Prostate gland (tissue), 2 donors: ENCODE measurements around the gene MSI1. TPM values are rescaled to one million over a fixed set of nuclear protein-coding genes. Genes with fewer than 3 reads are reported as not detected.

Experiments used
- DNase-seq: peaks from one replicate; pipeline ENCODE4 v3.0.0-alpha.2; 2019; ENCODE audit warnings: low spot score
- H3K27ac ChIP-seq, 2 donors: fragments of 200-600 bp; sonication (generic); 2 replicates each; pipeline ENCODE4 v1.5.1; 2017 to 2019
- H3K27me3 ChIP-seq: fragments of 200-600 bp; sonication (generic); replicated peaks from 2 replicates; pipeline ENCODE4 v1.5.1; 2019; ENCODE audit not compliant: insufficient read depth
- H3K36me3 ChIP-seq, 2 donors: fragments of 200-600 bp; sonication (generic); 1 replicate in 1 of 2; 2 replicates in 1 of 2; pipeline versions ENCODE4 v1.5.1 to v1.8.1; 2017 to 2019
- H3K4me1 ChIP-seq: fragments of 200-600 bp; sonication (generic); replicated peaks from 2 replicates; pipeline ENCODE4 v1.5.1; 2019
- H3K4me3 ChIP-seq, 2 donors: fragments of 200-600 bp; sonication (generic); 2 replicates each; pipeline ENCODE4 v1.5.1; 2017 to 2019
- H3K9me3 ChIP-seq: fragments of 200-600 bp; sonication (generic); 2 replicates; pipeline ENCODE4 v1.5.1; 2017
- POLR2A ChIP-seq: fragments of 450-650 bp; IDR thresholded peaks from one replicate; pipeline ENCODE4 v1.6.1; 2016; ENCODE audit warnings: antibody characterized with exemption, mild to moderate bottlenecking
- POLR2AphosphoS5 ChIP-seq: sonication (generic); formaldehyde crosslinking; IDR thresholded peaks from one replicate; pipeline ENCODE4 v1.6.1; 2017; ENCODE audit warnings: antibody characterized with exemption
- WGBS: methylation state at CpG from one replicate; pipeline ENCODE4 v1.1.5; 2018; 5-methylcytosine and 5-hydroxymethylcytosine counted together
- intact Hi-C: fragments of 100-400 bp; cut with DNase I; formaldehyde crosslinking; loops from one replicate; pipeline ENCODE4 v1.14.2; 2022
- total RNA-seq, 2 donors: library from RNA; depleted of rRNA; stranded (reverse); fragments of >200 nt; gene quantifications; one replicate each; pipeline ENCODE4 v1.1.0, GENCODE V29; 2016
- TF ChIP-seq, protein P1 (sequence below), 4 experiments: fragments of 200-600 bp in 2 of 4; fragments of 450-650 bp in 2 of 4; sonication (generic) in 2 of 4; IDR thresholded peaks; 1 replicate in 3 of 4; 2 replicates in 1 of 4; pipeline ENCODE4 v1.5.1; 2016 to 2019; ENCODE audit warnings: antibody characterized with exemption in 4 of 4, mild to moderate bottlenecking in 2 of 4, moderate library complexity in 2 of 4

MSI1 gene
- total RNA-seq, 2 donors from 2014 or later = 1.7 to 8.2 TPM

GRCh38 chr12:120394483-120395367 is 25.8 kb upstream of the MSI1 start:
- intact Hi-C loops = no loop called here
- no peaks in the 10 kb centered on the region for H3K27me3 ChIP-seq
- peaks cover 8% of the 10 kb centered on the region for H3K4me1 ChIP-seq
- peak; percentile 87 for DNase-seq
- H3K4me3 ChIP-seq = no peak overlapping the region
- H3K9me3 ChIP-seq = no peaks in the 10 kb centered on the region
- peak overlapping the region; percentile 79 to 90 for H3K27ac ChIP-seq
- no peaks in the 10 kb centered on the region for H3K36me3 ChIP-seq
- 19% methylated on average over 18 of the region's 18 CpGs for WGBS
- TF ChIP-seq POLR2AphosphoS5 (peak; percentile 91), POLR2A (peak; percentile 53)
- TF ChIP-seq, protein P1, sequence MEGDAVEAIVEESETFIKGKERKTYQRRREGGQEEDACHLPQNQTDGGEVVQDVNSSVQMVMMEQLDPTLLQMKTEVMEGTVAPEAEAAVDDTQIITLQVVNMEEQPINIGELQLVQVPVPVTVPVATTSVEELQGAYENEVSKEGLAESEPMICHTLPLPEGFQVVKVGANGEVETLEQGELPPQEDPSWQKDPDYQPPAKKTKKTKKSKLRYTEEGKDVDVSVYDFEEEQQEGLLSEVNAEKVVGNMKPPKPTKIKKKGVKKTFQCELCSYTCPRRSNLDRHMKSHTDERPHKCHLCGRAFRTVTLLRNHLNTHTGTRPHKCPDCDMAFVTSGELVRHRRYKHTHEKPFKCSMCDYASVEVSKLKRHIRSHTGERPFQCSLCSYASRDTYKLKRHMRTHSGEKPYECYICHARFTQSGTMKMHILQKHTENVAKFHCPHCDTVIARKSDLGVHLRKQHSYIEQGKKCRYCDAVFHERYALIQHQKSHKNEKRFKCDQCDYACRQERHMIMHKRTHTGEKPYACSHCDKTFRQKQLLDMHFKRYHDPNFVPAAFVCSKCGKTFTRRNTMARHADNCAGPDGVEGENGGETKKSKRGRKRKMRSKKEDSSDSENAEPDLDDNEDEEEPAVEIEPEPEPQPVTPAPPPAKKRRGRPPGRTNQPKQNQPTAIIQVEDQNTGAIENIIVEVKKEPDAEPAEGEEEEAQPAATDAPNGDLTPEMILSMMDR (IDR thresholded peaks at IDR 0.05) = no peak

- Histone ChIP-seq H3K36me3 (no peaks in the 10 kb centered on the region), H3K27ac (no peak overlapping the region), H3K27me3 (no peaks in the 10 kb centered on the region), H3K4me1 (peaks cover 8% of the 10 kb centered on the region), H3K9me3 (no peaks in the 10 kb centered on the region), H3K4me3 (no peak overlapping the region)
- TF ChIP-seq, protein P1 (IDR thresholded peaks at IDR 0.05) = no peak
- TF ChIP-seq POLR2AphosphoS5 (no peak), POLR2A (no peak)
- intact Hi-C loops = no loop called here
- WGBS = 100% methylated on average over 1 of the region's 1 CpG
- no peak for DNase-seq
Measured at GRCh38 chr12:120390540-120391120, 21.7 kb upstream of the MSI1 start.

DNA sequence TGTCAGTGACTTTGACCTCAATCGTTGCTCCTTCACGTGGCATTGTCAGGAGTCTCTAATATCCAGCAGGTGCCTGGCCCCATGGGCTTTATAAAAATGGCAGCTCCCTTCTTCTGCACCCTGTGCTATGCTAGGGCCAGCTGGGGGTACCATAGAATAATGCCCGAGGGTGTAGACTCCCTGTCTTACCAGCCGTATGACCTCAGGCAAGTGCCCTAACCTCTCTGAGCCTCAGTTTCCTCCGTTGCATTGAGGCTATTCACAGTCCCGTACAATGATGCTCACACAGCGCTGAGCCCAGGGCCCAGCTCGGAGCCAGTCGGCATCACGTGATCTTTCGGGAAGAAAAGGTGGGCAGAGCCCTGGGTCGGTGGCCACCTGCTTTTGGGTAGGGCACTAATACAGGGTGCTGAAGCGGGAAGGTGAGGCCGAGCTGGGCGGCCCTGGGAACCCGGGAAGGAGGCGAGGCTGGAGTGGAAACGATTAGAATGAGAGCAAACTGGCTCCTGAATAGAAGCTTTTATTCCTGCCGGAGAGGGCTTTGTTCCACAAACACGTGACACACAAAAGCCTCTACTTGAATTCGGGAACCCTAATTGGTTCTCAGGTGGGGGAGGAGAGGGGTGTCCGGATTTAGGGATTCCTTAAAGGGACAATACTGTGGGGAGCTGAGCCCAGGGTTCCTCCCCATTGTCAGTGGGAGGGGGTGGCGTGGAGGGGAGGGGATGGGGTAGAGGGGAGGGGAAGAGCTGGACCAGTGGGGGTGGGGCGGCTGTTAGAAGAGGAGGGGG is 19.9 kb upstream of the MSI1 start:
- Histone ChIP-seq H3K27ac (no peak overlapping the region), H3K9me3 (no peaks in the 10 kb centered on the region), H3K4me3 (no peak overlapping the region), H3K4me1 (no peaks in the 10 kb centered on the region), H3K27me3 (no peaks in the 10 kb centered on the region), H3K36me3 (no peaks in the 10 kb centered on the region)
- intact Hi-C loops = no loop called here
- 8% methylated on average over 23 of the region's 24 CpGs for WGBS
- TF ChIP-seq POLR2AphosphoS5 (no peak), POLR2A (no peak)
- TF ChIP-seq, protein P1 (IDR thresholded peaks at IDR 0.05) = no peak
- no peak for DNase-seq

DNA sequence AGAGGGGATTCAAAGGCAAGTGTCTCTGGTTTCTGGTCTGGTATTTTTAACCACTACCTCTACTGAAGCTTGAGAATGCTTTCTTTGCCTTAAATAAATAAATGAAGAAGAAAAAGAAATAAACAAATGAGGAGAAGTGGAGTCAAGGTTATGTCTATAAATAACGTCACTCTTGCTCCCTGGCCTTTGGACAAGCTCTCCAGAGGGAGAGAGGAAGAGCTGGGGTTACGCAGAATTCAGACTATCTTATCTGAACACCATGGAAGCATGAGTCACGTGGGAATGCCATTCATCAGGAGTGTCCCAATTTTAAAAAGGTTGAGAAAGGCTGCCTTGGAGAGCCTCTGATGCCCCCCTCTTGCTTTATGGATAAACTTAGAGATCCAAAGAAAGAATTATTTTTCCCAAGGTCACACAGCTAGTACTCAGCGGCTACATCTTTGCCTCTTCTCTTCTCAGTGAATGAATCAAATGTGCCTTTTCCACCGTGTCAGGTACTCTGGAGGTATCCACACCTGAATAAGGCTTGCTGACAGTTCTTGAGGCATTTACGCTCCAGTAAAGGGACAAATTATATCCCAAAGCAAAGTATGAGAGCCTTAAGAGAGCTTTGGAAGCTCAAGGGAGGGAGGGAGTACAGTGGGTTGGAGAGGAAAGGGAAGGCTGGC is 12.9 kb upstream of the MSI1 start:
- 48% methylated on average over 6 of the region's 6 CpGs for WGBS
- no peaks in the 10 kb centered on the region for H3K9me3 ChIP-seq

More for the DNA sequence above, 12.9 kb upstream of the MSI1 start:
- no peaks in the 10 kb centered on the region for H3K27me3 ChIP-seq
- H3K4me3 ChIP-seq = no peak overlapping the region
- H3K27ac ChIP-seq = no peak overlapping the region
- intact Hi-C loops = no loop called here
- no peaks in the 10 kb centered on the region for H3K4me1 ChIP-seq
- no peak for DNase-seq
- TF ChIP-seq, protein P1 (IDR thresholded peaks at IDR 0.05) = no peak
- TF ChIP-seq POLR2AphosphoS5 = no peak
- no peak for TF ChIP-seq POLR2A
- H3K36me3 ChIP-seq = no peaks in the 10 kb centered on the region
